SU-DHL-6 (cell line): ENCODE results near the gene ANG.

Source experiments
- CTCF ChIP-seq: fragments of 200-600 bp; sonication (generic); IDR thresholded peaks from one replicate; pipeline ENCODE4 v1.5.1; 2017; ENCODE audit warnings: antibody characterized with exemption, mild to moderate bottlenecking, low read length, moderate library complexity; ENCODE audit not compliant: insufficient read depth, poor library complexity, severe bottlenecking
- EZH2phosphoT487 ChIP-seq: fragments of 200-600 bp; sonication (generic), shearing (Covaris generic); conservative IDR thresholded peaks from 2 replicates; pipeline ENCODE4 v1.6.1; 2018; ENCODE audit warnings: mild to moderate bottlenecking, antibody characterized with exemption, low read length, moderate library complexity, mixed read lengths

- TF ChIP-seq CTCF = no peak
- TF ChIP-seq EZH2phosphoT487 = no peak
Observed at GRCh38 chr14:20682127-20682434, 6.5 kb upstream of the ANG start.
